HCT116 (cell line): ENCODE results near the gene CCDC88C. TPM values are rescaled to one million over a fixed set of nuclear protein-coding genes. Genes with fewer than 3 reads are reported as not detected.

ENCODE experiments used
- ATAC-seq: fragments of 200-7000 bp; cut with Tn5 transposase; 2 replicates; pipeline ENCODE4 v1.9.1; 2020; ENCODE audit warnings: mild to moderate bottlenecking, moderate library complexity
- BruUV-seq: library from RNA; stranded (reverse); fragments of 400-500 nt; replicated peaks from 2 replicates; lab custom pipeline; 2021; lab: Mats Ljungman, UMichigan
- CTCF ChIA-PET: fragments of 300-600 bp; sonication (Branson Sonifier 250); formaldehyde crosslinking; loops from one replicate; lab custom pipeline; 2021; ENCODE audit warnings: antibody characterized with exemption; lab: Charles Lee
- POLR2A ChIA-PET: fragments of 300-600, 350-600 bp; sonication (Branson Sonifier 250); formaldehyde crosslinking; loops from one replicate; lab custom pipeline; 2021; ENCODE audit warnings: antibody characterized with exemption; lab: Charles Lee
- RAD21 ChIA-PET, 2 experiments: fragments of 300-600 bp; sonication (Branson Sonifier 250); formaldehyde crosslinking; loops; one replicate each; lab custom pipeline; 2023; ENCODE audit warnings: low total read pairs in 2 of 2; ENCODE audit not compliant: uncharacterized antibody in 2 of 2, unreplicated experiment in 2 of 2, low non-redundant PET in 1 of 2; lab: Charles Lee
- DNase-seq: peaks from one replicate; pipeline ENCODE4 v3.0.0-alpha.2; 2010; ENCODE audit warnings: low read depth, low spot score
- H2AFZ ChIP-seq: fragments of 200-600 bp; shearing (Covaris generic), sonication (generic); 2 replicates; pipeline ENCODE4 v1.6.1; 2017; ENCODE audit warnings: low read depth, mixed run types, mixed read lengths, antibody characterized with exemption, low read length; ENCODE audit not compliant: poor library complexity, severe bottlenecking
- H3K27ac ChIP-seq: 2 replicates; pipeline ENCODE4 v1.5.1; 2012; ENCODE audit warnings: low read depth, low read length
- H3K27me3 ChIP-seq: fragments of 200-600 bp; sonication (generic); 2 replicates; pipeline ENCODE4 v1.6.1; 2016; ENCODE audit warnings: mixed run types, low read length, mixed read lengths; ENCODE audit not compliant: insufficient read depth
- H3K36me3 ChIP-seq, 2 experiments: fragments of 200-500 bp in 1 of 2; fragments of 200-600 bp in 1 of 2; sonication (Bioruptor generic) in 1 of 2; sonication (generic) in 1 of 2; 2 replicates each; pipeline versions ENCODE4 v1.5.1 to v1.6.1; 2014 to 2016; ENCODE audit warnings: low read length in 2 of 2, inconsistent platforms in 1 of 2, mixed read lengths in 1 of 2, mixed run types in 1 of 2; ENCODE audit not compliant: insufficient read depth in 2 of 2, control insufficient read depth in 1 of 2
- H3K4me1 ChIP-seq, 2 experiments: fragments of 200-600 bp in 1 of 2; sonication (generic) in 1 of 2; 2 replicates each; pipeline versions ENCODE4 v1.5.1 to v1.6.1; 2012 to 2017; ENCODE audit warnings: low read length in 2 of 2, inconsistent platforms in 1 of 2, mild to moderate bottlenecking in 1 of 2, mixed read lengths in 1 of 2, mixed run types in 1 of 2, moderate library complexity in 1 of 2; ENCODE audit not compliant: insufficient read depth in 2 of 2, control insufficient read depth in 1 of 2
- H3K4me2 ChIP-seq: fragments of 200-600 bp; sonication (generic); 2 replicates; pipeline ENCODE4 v1.6.1; 2017; ENCODE audit warnings: mixed run types, low read length, mixed read lengths
- H3K4me3 ChIP-seq, 2 experiments: fragments of 200-600 bp in 1 of 2; sonication (generic) in 1 of 2; replicated peaks in 1 of 2; 2 replicates each; pipeline ENCODE4 v1.5.1; 2011 to 2016; ENCODE audit warnings: low read length in 2 of 2, control low read depth in 1 of 2, low read depth in 1 of 2, mild to moderate bottlenecking in 1 of 2, mixed read lengths in 1 of 2, mixed run types in 1 of 2
- H3K79me2 ChIP-seq: fragments of 200-600 bp; sonication (generic); 2 replicates; pipeline ENCODE4 v1.6.1; 2017; ENCODE audit warnings: mild to moderate bottlenecking, mixed run types, low read length, moderate library complexity, mixed read lengths; ENCODE audit not compliant: insufficient read depth
- H3K9ac ChIP-seq: fragments of 200-600 bp; sonication (generic); 2 replicates; pipeline ENCODE4 v1.6.1; 2016; ENCODE audit warnings: low read length, mixed read lengths
- H3K9me2 ChIP-seq: fragments of 200-600 bp; sonication (generic), shearing (Covaris generic); 2 replicates; pipeline ENCODE4 v1.6.1; 2017; ENCODE audit warnings: mixed run types, mild to moderate bottlenecking, moderate library complexity; ENCODE audit not compliant: insufficient read depth
- H3K9me3 ChIP-seq, 2 experiments: fragments of 200-500 bp in 1 of 2; fragments of 200-600 bp in 1 of 2; sonication (Bioruptor generic) in 1 of 2; sonication (generic) in 1 of 2; 2 replicates each; pipeline ENCODE4 v1.6.1; 2014 to 2017; ENCODE audit warnings: low read length in 2 of 2, mixed read lengths in 2 of 2, inconsistent platforms in 1 of 2, low read depth in 1 of 2, mild to moderate bottlenecking in 1 of 2, mixed run types in 1 of 2, moderate library complexity in 1 of 2; ENCODE audit not compliant: control insufficient read depth in 1 of 2, insufficient read depth in 1 of 2
- H4K20me1 ChIP-seq: fragments of 200-600 bp; sonication (generic), shearing (Covaris generic); 2 replicates; pipeline ENCODE4 v1.6.1; 2017; ENCODE audit warnings: mixed run types, mild to moderate bottlenecking, moderate library complexity; ENCODE audit not compliant: insufficient read depth
- CEBPB ChIP-seq: IDR thresholded peaks from 2 replicates; pipeline ENCODE4 v1.6.1; 2012; ENCODE audit warnings: low read depth
- EGR1 ChIP-seq: IDR thresholded peaks from 2 replicates; pipeline ENCODE4 v1.6.1; 2012; ENCODE audit warnings: low read depth
- EZH2 ChIP-seq: fragments of 200-600 bp; sonication (generic); IDR thresholded peaks from 2 replicates; pipeline ENCODE4 v1.6.1; 2017; ENCODE audit warnings: antibody characterized with exemption, mixed run types
- EZH2phosphoT487 ChIP-seq: fragments of 200-600 bp; IDR thresholded peaks from 2 replicates; pipeline ENCODE4 v1.6.1; 2018; ENCODE audit warnings: antibody characterized with exemption, borderline replicate concordance
- FOSL1 ChIP-seq: IDR thresholded peaks from 2 replicates; pipeline ENCODE4 v1.6.1; 2012; ENCODE audit warnings: low read depth
- JUND ChIP-seq: IDR thresholded peaks from 2 replicates; pipeline ENCODE4 v1.6.1; 2012
- MAX ChIP-seq: IDR thresholded peaks from 2 replicates; pipeline ENCODE4 v1.6.1; 2012
- POLR2A ChIP-seq: IDR thresholded peaks from 2 replicates; pipeline ENCODE4 v1.7.0; 2011; ENCODE audit warnings: borderline replicate concordance; ENCODE audit not compliant: insufficient read depth, insufficient read length; ENCODE audit errors: extremely low read depth
- POLR2AphosphoS5 ChIP-seq: IDR thresholded peaks from 2 replicates; pipeline ENCODE4 v1.6.1; 2011; ENCODE audit warnings: mild to moderate bottlenecking, low read depth, low read length, moderate library complexity
- RAD21 ChIP-seq: IDR thresholded peaks from 2 replicates; pipeline ENCODE4 v1.6.1; 2012; ENCODE audit warnings: low read depth, mild to moderate bottlenecking
- SIN3A ChIP-seq: IDR thresholded peaks from 2 replicates; pipeline ENCODE4 v1.6.1; 2012; ENCODE audit warnings: low read depth
- SP1 ChIP-seq: IDR thresholded peaks from 2 replicates; pipeline ENCODE4 v1.6.1; 2012; ENCODE audit warnings: low read depth
- SRF ChIP-seq: IDR thresholded peaks from 2 replicates; pipeline ENCODE4 v1.6.1; 2012; ENCODE audit warnings: low read depth
- TCF7L2 ChIP-seq: IDR thresholded peaks from 2 replicates; pipeline ENCODE4 v1.7.0; 2011; ENCODE audit warnings: borderline replicate concordance, inconsistent platforms; ENCODE audit not compliant: insufficient read depth, insufficient read length; ENCODE audit errors: extremely low read depth
- YY1 ChIP-seq: IDR thresholded peaks from 2 replicates; pipeline ENCODE4 v1.6.1; 2011; ENCODE audit warnings: low read length, low read depth, moderate library complexity, mild to moderate bottlenecking; ENCODE audit not compliant: insufficient replicate concordance; ENCODE audit errors: extremely low read depth
- ZFX ChIP-seq: fragments of 450-650 bp; IDR thresholded peaks from 2 replicates; pipeline ENCODE4 v1.6.1; 2017
- intact Hi-C: fragments of 100-400 bp; cut with micrococcal nuclease; formaldehyde crosslinking; loops from 2 replicates; pipeline ENCODE4 v1.10.0; 2022
- total RNA-seq: library from RNA; stranded (reverse); gene quantifications from one replicate; pipeline ENCODE4 v1.2.1, GENCODE V29; 2021; ENCODE audit not compliant: unreplicated experiment
- TF ChIP-seq, protein P1 (sequence below): IDR thresholded peaks from 2 replicates; pipeline ENCODE4 v1.6.1; 2011; ENCODE audit warnings: mild to moderate bottlenecking, low read length, moderate library complexity; ENCODE audit not compliant: insufficient replicate concordance; ENCODE audit errors: extremely low read depth
- TF ChIP-seq, protein P2 (sequence below): IDR thresholded peaks from 2 replicates; pipeline ENCODE4 v1.6.1; 2012
- TF ChIP-seq, protein P3 (sequence below), 3 experiments: fragments of 200-600 bp in 1 of 3; sonication (generic) in 1 of 3; IDR thresholded peaks in 2 of 3; conservative IDR thresholded peaks in 1 of 3; 2 replicates each; pipeline ENCODE4 v1.5.1; 2012 to 2017; ENCODE audit warnings: low read depth in 2 of 3, low read length in 2 of 3, antibody characterized with exemption in 1 of 3, borderline replicate concordance in 1 of 3, control low read depth in 1 of 3, mild to moderate bottlenecking in 1 of 3, mixed read lengths in 1 of 3, mixed run types in 1 of 3, moderate library complexity in 1 of 3; ENCODE audit not compliant: insufficient read depth in 1 of 3

The CCDC88C gene
- total RNA-seq, 1 experiment from 2014 or later = 20.8 TPM

GRCh38 chr14:91273273-91273884 is 144.2 kb downstream of the CCDC88C start:
- H3K9me2 ChIP-seq = no peaks in the 10 kb centered on the region
- ChIA-PET POLR2A (no interaction called here), CTCF (no interaction called here), RAD21 (no interaction called here)
- H3K4me3 ChIP-seq = no peak overlapping the region
- H3K27me3 ChIP-seq = no peaks in the 10 kb centered on the region
- intact Hi-C loops = no loop called here
- ATAC-seq = no peak
- no peaks in the 10 kb centered on the region for H3K79me2 ChIP-seq
- 0 out of 4 replicates have a peak, but pooled peaks cover 0 to 2% of the 10 kb centered on the region in 2 experiments for H3K36me3 ChIP-seq
- no peaks in the 10 kb centered on the region for H3K9me3 ChIP-seq
- no peak overlapping the region for H2AFZ ChIP-seq
- H3K4me1 ChIP-seq = no peaks in the 10 kb centered on the region
- no peak overlapping the region for H3K27ac ChIP-seq
- BruUV-seq = no TSS peak
- no peaks in the 10 kb centered on the region for H4K20me1 ChIP-seq
- DNase-seq = no peak
- no peak for TF ChIP-seq ZFX
- no peak for TF ChIP-seq EGR1
- TF ChIP-seq JUND = no peak
- TF ChIP-seq POLR2A = no peak
- TF ChIP-seq, protein P1, sequence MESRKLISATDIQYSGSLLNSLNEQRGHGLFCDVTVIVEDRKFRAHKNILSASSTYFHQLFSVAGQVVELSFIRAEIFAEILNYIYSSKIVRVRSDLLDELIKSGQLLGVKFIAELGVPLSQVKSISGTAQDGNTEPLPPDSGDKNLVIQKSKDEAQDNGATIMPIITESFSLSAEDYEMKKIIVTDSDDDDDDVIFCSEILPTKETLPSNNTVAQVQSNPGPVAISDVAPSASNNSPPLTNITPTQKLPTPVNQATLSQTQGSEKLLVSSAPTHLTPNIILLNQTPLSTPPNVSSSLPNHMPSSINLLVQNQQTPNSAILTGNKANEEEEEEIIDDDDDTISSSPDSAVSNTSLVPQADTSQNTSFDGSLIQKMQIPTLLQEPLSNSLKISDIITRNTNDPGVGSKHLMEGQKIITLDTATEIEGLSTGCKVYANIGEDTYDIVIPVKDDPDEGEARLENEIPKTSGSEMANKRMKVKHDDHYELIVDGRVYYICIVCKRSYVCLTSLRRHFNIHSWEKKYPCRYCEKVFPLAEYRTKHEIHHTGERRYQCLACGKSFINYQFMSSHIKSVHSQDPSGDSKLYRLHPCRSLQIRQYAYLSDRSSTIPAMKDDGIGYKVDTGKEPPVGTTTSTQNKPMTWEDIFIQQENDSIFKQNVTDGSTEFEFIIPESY = no peak
- no peak for TF ChIP-seq YY1
- TF ChIP-seq, protein P2, sequence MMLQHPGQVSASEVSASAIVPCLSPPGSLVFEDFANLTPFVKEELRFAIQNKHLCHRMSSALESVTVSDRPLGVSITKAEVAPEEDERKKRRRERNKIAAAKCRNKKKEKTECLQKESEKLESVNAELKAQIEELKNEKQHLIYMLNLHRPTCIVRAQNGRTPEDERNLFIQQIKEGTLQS = no peak
- TF ChIP-seq POLR2AphosphoS5 = no peak
- TF ChIP-seq EZH2 = no peak
- TF ChIP-seq RAD21 = no peak
- no peak for TF ChIP-seq MAX
- no peak for TF ChIP-seq SP1
- no peak for TF ChIP-seq SRF
- TF ChIP-seq, protein P3, sequence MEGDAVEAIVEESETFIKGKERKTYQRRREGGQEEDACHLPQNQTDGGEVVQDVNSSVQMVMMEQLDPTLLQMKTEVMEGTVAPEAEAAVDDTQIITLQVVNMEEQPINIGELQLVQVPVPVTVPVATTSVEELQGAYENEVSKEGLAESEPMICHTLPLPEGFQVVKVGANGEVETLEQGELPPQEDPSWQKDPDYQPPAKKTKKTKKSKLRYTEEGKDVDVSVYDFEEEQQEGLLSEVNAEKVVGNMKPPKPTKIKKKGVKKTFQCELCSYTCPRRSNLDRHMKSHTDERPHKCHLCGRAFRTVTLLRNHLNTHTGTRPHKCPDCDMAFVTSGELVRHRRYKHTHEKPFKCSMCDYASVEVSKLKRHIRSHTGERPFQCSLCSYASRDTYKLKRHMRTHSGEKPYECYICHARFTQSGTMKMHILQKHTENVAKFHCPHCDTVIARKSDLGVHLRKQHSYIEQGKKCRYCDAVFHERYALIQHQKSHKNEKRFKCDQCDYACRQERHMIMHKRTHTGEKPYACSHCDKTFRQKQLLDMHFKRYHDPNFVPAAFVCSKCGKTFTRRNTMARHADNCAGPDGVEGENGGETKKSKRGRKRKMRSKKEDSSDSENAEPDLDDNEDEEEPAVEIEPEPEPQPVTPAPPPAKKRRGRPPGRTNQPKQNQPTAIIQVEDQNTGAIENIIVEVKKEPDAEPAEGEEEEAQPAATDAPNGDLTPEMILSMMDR (IDR thresholded peaks at IDR 0.05 in 2 of 3, conservative IDR thresholded peaks at IDR 0.05 in 1 of 3; ENCODE audit: borderline replicate concordance in 1 of 3, insufficient read depth in 1 of 3, low read depth in 2 of 3, low read length in 2 of 3) = no peak
- TF ChIP-seq FOSL1 = no peak
- no peak for TF ChIP-seq SIN3A
- TF ChIP-seq CEBPB = no peak
- TF ChIP-seq EZH2phosphoT487 = no peak
- TF ChIP-seq TCF7L2 = no peak
- no peak overlapping the region for H3K9ac ChIP-seq
- H3K4me2 ChIP-seq = no peak overlapping the region
